ENCODE data around the gene RAPGEF5.

The RAPGEF5 gene

DNA sequence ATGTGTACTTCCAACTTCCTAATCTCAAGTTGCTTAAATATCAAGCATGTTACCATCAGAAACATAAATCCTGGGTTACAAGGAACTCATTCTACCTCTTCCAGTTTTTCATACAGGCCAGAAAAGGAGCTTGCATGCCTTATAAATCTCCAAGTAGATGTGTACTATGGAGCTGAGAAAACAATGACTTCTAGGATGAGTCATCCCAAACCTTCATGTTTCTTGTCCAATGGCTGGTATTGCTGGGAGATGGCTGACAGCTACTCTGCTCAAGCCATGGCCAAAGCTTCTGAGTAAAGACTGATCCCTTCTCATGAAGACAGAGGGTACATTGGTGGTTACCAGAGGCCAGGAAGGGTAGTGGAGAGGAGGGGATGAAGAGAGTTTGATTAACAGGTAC lies 8.6 kb downstream of the RAPGEF5 start:
- H2BK120ac ChIP-seq (ENCODE audit: insufficient read depth, low read length, poor library complexity), result no peak overlapping the region
- no peaks in the 10 kb centered on the region for H3K79me2 ChIP-seq (ENCODE audit: control insufficient read depth, insufficient read depth, low read length, poor library complexity)
- DNase-seq, result peak in 1 of 2 donors; percentile 7
- H4K8ac ChIP-seq (ENCODE audit: low read depth, low read length), result no peak overlapping the region
- no peak overlapping the region for H2BK5ac ChIP-seq (ENCODE audit: low read depth, low read length, poor library complexity)
- no peaks in the 10 kb centered on the region for H3K79me1 ChIP-seq (ENCODE audit: low read length)
- H3K14ac ChIP-seq (ENCODE audit: low read length), result no peak overlapping the region
- H3K27me3 ChIP-seq (ENCODE audit: insufficient read depth, low read length), result no peaks in the 10 kb centered on the region
- peaks cover 0 to 2% of the 10 kb centered on the region in 2 experiments for H3K4me1 ChIP-seq (ENCODE audit: control insufficient read depth in 1 of 2, insufficient read depth in 2 of 2, low read length in 2 of 2)
- no peak overlapping the region for H3K18ac ChIP-seq (ENCODE audit: low read length)
- H3K27ac ChIP-seq (ENCODE audit: low read depth, low read length), result no peak overlapping the region
- H3K4me3 ChIP-seq (ENCODE audit: low read depth, low read length), result no peak overlapping the region
- no peak overlapping the region for H3K4ac ChIP-seq (ENCODE audit: low read depth, low read length)
- H3K9me3 ChIP-seq (ENCODE audit: insufficient read depth, low read depth, low read length), result no peaks in the 10 kb centered on the region
- no peak overlapping the region for H2AFZ ChIP-seq (ENCODE audit: insufficient read depth, low read length, poor library complexity)
- no peaks in the 10 kb centered on the region for H3K36me3 ChIP-seq (ENCODE audit: control insufficient read depth in 1 of 2, insufficient read depth in 2 of 2, low read length in 2 of 2)
- H3K9ac ChIP-seq (ENCODE audit: low read length), result no peak overlapping the region
- H3K4me2 ChIP-seq (ENCODE audit: low read length), result no peak overlapping the region
- no peak overlapping the region for H3K23ac ChIP-seq (ENCODE audit: low read length)
- H2AK5ac ChIP-seq (ENCODE audit: low read length), result no peak overlapping the region
- H4K91ac ChIP-seq (ENCODE audit: low read depth, low read length), result no peak overlapping the region
- no peak overlapping the region for H4K12ac ChIP-seq (ENCODE audit: low read depth, low read length)
- H2BK12ac ChIP-seq (ENCODE audit: low read length), result no peak overlapping the region

DNA sequence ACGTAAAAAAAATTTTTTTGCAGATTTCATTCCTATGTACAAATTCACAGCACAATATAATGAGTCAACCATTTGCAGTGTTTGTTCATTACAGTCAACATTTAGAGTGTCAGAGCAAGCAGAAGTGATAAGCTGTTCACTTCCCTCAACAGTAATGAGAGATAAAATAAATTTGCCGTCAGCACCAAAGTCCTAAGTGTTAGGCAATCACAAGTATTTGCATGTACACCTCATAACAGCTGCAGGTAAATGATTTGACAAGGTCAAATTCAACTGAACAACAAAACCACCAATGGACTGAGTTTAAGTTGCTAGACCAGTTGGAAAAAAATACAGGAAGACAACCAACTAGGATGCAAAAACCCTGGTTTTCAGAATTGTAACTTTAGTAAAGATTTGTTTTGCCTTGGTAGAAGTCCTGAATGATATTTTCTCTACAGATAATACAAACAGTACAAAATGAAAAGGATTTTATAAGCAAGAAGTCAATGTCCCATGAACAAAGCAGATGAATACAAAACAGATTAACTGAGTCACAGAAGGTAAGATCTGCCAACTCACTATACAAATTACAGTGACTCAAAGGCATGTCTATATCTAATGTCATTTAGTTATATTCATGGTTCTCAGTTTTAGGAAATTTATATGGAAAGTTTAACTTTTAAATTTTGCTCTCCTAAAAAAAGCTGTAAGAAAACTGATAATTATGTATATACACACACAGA lies 10.4 kb downstream of the RAPGEF5 start:
- peak; percentile 31 to 79 for DNase-seq
- no peak overlapping the region for H3K9ac ChIP-seq (ENCODE audit: low read length)
- WGBS (ENCODE audit: extremely low coverage, insufficient coverage, insufficient read length), result 100% methylated on average over 1 of the region's 2 CpGs

DNA sequence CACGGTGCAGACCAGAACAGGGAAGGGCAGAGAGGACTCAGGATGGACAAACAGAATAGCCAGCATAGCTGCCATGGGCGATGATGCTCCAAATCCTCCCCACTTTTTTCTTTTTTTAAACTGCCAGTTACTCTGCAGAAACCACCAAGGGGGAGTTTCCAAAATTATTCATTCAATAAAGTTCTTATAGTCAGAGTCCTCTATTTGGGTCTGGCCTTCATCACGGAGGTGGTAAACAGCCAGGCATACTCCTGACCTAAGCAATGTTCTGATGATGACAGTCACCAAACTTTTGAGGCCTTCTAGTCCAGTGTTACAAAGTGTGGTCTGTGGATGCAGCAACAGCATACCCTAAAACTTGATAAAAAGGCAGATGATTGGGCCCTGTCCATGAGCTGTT lies 12.3 kb downstream of the RAPGEF5 start:
- Histone ChIP-seq H4K91ac (ENCODE audit: low read depth, low read length) (no peak overlapping the region), H3K27me3 (ENCODE audit: insufficient read depth, low read length) (no peaks in the 10 kb centered on the region), H3K4me3 (ENCODE audit: low read depth, low read length) (no peak overlapping the region), H2BK5ac (ENCODE audit: low read depth, low read length, poor library complexity) (no peak overlapping the region), H3K4me2 (ENCODE audit: low read length) (no peak overlapping the region), H2AK5ac (ENCODE audit: low read length) (no peak overlapping the region), H3K9me3 (ENCODE audit: insufficient read depth, low read depth, low read length) (no peaks in the 10 kb centered on the region), H3K79me2 (ENCODE audit: control insufficient read depth, insufficient read depth, low read length, poor library complexity) (no peaks in the 10 kb centered on the region), H3K23ac (ENCODE audit: low read length) (no peak overlapping the region), H4K8ac (ENCODE audit: low read depth, low read length) (no peak overlapping the region), H3K36me3 (ENCODE audit: control insufficient read depth in 1 of 2, insufficient read depth in 2 of 2, low read length in 2 of 2) (no peaks in the 10 kb centered on the region), H4K12ac (ENCODE audit: low read depth, low read length) (no peak overlapping the region), H3K4ac (ENCODE audit: low read depth, low read length) (no peak overlapping the region), H3K4me1 (ENCODE audit: control insufficient read depth in 1 of 2, insufficient read depth in 2 of 2, low read length in 2 of 2) (peaks cover 0 to 2% of the 10 kb centered on the region in 2 experiments), H3K9ac (ENCODE audit: low read length) (no peak overlapping the region), H3K27ac (ENCODE audit: low read depth, low read length) (no peak overlapping the region), H3K79me1 (ENCODE audit: low read length) (no peaks in the 10 kb centered on the region), H3K18ac (ENCODE audit: low read length) (no peak overlapping the region), H3K14ac (ENCODE audit: low read length) (no peak overlapping the region), H2BK120ac (ENCODE audit: insufficient read depth, low read length, poor library complexity) (no peak overlapping the region), H2BK12ac (ENCODE audit: low read length) (no peak overlapping the region), H2AFZ (ENCODE audit: insufficient read depth, low read length, poor library complexity) (no peak overlapping the region)
- no CpG with 5 or more reads among the region's 3 CpGs for whole genome bisulfite sequencing (ENCODE audit: extremely low coverage, insufficient coverage, insufficient read length)
- no peak for DNase-seq

More for the DNA sequence above, 10.4 kb downstream of the RAPGEF5 start:
- Histone ChIP-seq H2BK12ac (ENCODE audit: low read length) (no peak overlapping the region), H3K27me3 (ENCODE audit: insufficient read depth, low read length) (no peaks in the 10 kb centered on the region), H2AFZ (ENCODE audit: insufficient read depth, low read length, poor library complexity) (no peak overlapping the region), H3K23ac (ENCODE audit: low read length) (no peak overlapping the region), H3K18ac (ENCODE audit: low read length) (no peak overlapping the region), H4K91ac (ENCODE audit: low read depth, low read length) (no peak overlapping the region), H3K14ac (ENCODE audit: low read length) (no peak overlapping the region), H4K12ac (ENCODE audit: low read depth, low read length) (no peak overlapping the region), H3K4me2 (ENCODE audit: low read length) (no peak overlapping the region), H2AK5ac (ENCODE audit: low read length) (no peak overlapping the region), H2BK5ac (ENCODE audit: low read depth, low read length, poor library complexity) (no peak overlapping the region), H3K36me3 (ENCODE audit: control insufficient read depth in 1 of 2, insufficient read depth in 2 of 2, low read length in 2 of 2) (no peaks in the 10 kb centered on the region), H3K9me3 (ENCODE audit: insufficient read depth, low read depth, low read length) (no peaks in the 10 kb centered on the region), H2BK120ac (ENCODE audit: insufficient read depth, low read length, poor library complexity) (no peak overlapping the region), H3K4me3 (ENCODE audit: low read depth, low read length) (no peak overlapping the region), H3K27ac (ENCODE audit: low read depth, low read length) (no peak overlapping the region), H4K8ac (ENCODE audit: low read depth, low read length) (no peak overlapping the region), H3K79me1 (ENCODE audit: low read length) (no peaks in the 10 kb centered on the region), H3K4ac (ENCODE audit: low read depth, low read length) (no peak overlapping the region), H3K79me2 (ENCODE audit: control insufficient read depth, insufficient read depth, low read length, poor library complexity) (no peaks in the 10 kb centered on the region), H3K4me1 (ENCODE audit: control insufficient read depth in 1 of 2, insufficient read depth in 2 of 2, low read length in 2 of 2) (peaks cover 0 to 2% of the 10 kb centered on the region in 2 experiments)

DNA sequence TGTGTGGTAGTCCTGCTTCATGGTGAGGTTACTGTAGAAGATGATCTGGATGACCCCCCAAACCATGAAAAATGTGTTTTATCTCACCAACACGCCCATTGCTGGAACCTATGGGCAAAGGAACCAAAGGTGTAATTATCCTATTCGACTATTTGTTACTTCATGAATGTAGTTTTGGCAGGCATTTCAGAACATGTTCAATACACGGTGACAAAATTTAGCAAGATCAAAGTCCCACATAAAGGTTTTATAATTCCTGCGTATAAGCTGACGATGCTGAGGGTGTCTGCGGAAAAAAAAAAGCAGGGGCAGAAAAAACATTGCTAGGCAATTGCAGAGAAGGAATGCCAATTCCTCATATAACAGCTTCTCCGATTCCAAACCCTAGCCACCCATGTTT lies 13.3 kb downstream of the RAPGEF5 start:
- no CpG with 5 or more reads among the region's 7 CpGs for WGBS (ENCODE audit: extremely low coverage, insufficient coverage, insufficient read length)
- Histone ChIP-seq H3K27ac (ENCODE audit: low read depth, low read length) (no peak overlapping the region), H3K36me3 (ENCODE audit: control insufficient read depth in 1 of 2, insufficient read depth in 2 of 2, low read length in 2 of 2) (no peaks in the 10 kb centered on the region), H3K4ac (ENCODE audit: low read depth, low read length) (no peak overlapping the region), H3K18ac (ENCODE audit: low read length) (no peak overlapping the region), H3K4me2 (ENCODE audit: low read length) (no peak overlapping the region), H3K79me1 (ENCODE audit: low read length) (no peaks in the 10 kb centered on the region), H4K12ac (ENCODE audit: low read depth, low read length) (no peak overlapping the region), H3K23ac (ENCODE audit: low read length) (no peak overlapping the region), H3K9ac (ENCODE audit: low read length) (no peak overlapping the region), H3K9me3 (ENCODE audit: insufficient read depth, low read depth, low read length) (no peaks in the 10 kb centered on the region), H3K4me3 (ENCODE audit: low read depth, low read length) (no peak overlapping the region), H2BK5ac (ENCODE audit: low read depth, low read length, poor library complexity) (no peak overlapping the region), H4K91ac (ENCODE audit: low read depth, low read length) (no peak overlapping the region), H2BK120ac (ENCODE audit: insufficient read depth, low read length, poor library complexity) (no peak overlapping the region), H2AK5ac (ENCODE audit: low read length) (no peak overlapping the region), H3K27me3 (ENCODE audit: insufficient read depth, low read length) (no peaks in the 10 kb centered on the region), H2AFZ (ENCODE audit: insufficient read depth, low read length, poor library complexity) (no peak overlapping the region), H3K4me1 (ENCODE audit: control insufficient read depth in 1 of 2, insufficient read depth in 2 of 2, low read length in 2 of 2) (peaks cover 0 to 5% of the 10 kb centered on the region in 2 experiments), H2BK12ac (ENCODE audit: low read length) (no peak overlapping the region), H4K8ac (ENCODE audit: low read depth, low read length) (no peak overlapping the region), H3K79me2 (ENCODE audit: control insufficient read depth, insufficient read depth, low read length, poor library complexity) (no peaks in the 10 kb centered on the region), H3K14ac (ENCODE audit: low read length) (no peak overlapping the region)
- no peak for DNase-seq

Data from trophoblast cell (in vitro differentiated cells and primary cell).